DOHH2 (cell line): ENCODE data around the gene PROX2.

Source experiments
- H3F3A ChIP-seq: fragments of 200-600 bp; sonication (generic), shearing (Covaris generic); 2 replicates; pipeline ENCODE4 v1.6.0; 2016; ENCODE audit warnings: antibody characterized with exemption, mild to moderate bottlenecking; ENCODE audit not compliant: control insufficient read depth, insufficient read depth
- H3K27ac ChIP-seq: fragments of 200-600 bp; sonication (generic); 2 replicates; pipeline ENCODE4 v1.5.1; 2014; ENCODE audit warnings: low read depth, mild to moderate bottlenecking, low read length, moderate library complexity
- H3K27me3 ChIP-seq: fragments of 200-600 bp; sonication (generic); 2 replicates; pipeline ENCODE4 v1.6.1; 2014; ENCODE audit warnings: mild to moderate bottlenecking, low read length, mixed read lengths; ENCODE audit not compliant: control insufficient read depth
- H3K36me3 ChIP-seq: fragments of 200-600 bp; sonication (generic); 2 replicates; pipeline ENCODE4 v1.6.1; 2014; ENCODE audit warnings: mild to moderate bottlenecking, low read length, moderate library complexity, mixed read lengths; ENCODE audit not compliant: control insufficient read depth
- H3K4me1 ChIP-seq: fragments of 200-600 bp; sonication (generic); 2 replicates; pipeline ENCODE4 v1.6.1; 2014; ENCODE audit warnings: mild to moderate bottlenecking, low read length, mixed read lengths; ENCODE audit not compliant: control insufficient read depth
- H3K4me2 ChIP-seq: fragments of 200-600 bp; sonication (generic); 2 replicates; pipeline ENCODE4 v1.6.0; 2014; ENCODE audit warnings: mild to moderate bottlenecking, low read length, moderate library complexity
- H3K4me3 ChIP-seq: fragments of 200-600 bp; sonication (generic); 2 replicates; pipeline ENCODE4 v1.5.1; 2014; ENCODE audit warnings: mild to moderate bottlenecking, low read length, mixed read lengths
- H3K79me2 ChIP-seq: fragments of 200-600 bp; sonication (generic); 2 replicates; pipeline ENCODE4 v1.6.1; 2014; ENCODE audit warnings: mild to moderate bottlenecking, low read length, mixed read lengths; ENCODE audit not compliant: control insufficient read depth
- H3K9me2 ChIP-seq: fragments of 200-600 bp; sonication (generic); replicated peaks from 2 replicates; pipeline ENCODE4 v1.6.1; 2014; ENCODE audit warnings: mild to moderate bottlenecking, low read length, mixed read lengths; ENCODE audit not compliant: control insufficient read depth
- H3K9me3 ChIP-seq: fragments of 200-600 bp; sonication (generic); 2 replicates; pipeline ENCODE4 v1.6.1; 2014; ENCODE audit warnings: antibody characterized with exemption, low read length, mixed read lengths; ENCODE audit not compliant: control insufficient read depth, insufficient read depth
- H4K20me1 ChIP-seq: fragments of 200-600 bp; sonication (generic); 2 replicates; pipeline ENCODE4 v1.6.0; 2014; ENCODE audit warnings: low read depth, mild to moderate bottlenecking, antibody characterized with exemption, low read length, moderate library complexity; ENCODE audit not compliant: control insufficient read depth, insufficient read depth
- CTCF ChIP-seq: fragments of 200-600 bp; sonication (generic); IDR thresholded peaks from one replicate; pipeline ENCODE4 v1.5.1; 2014; ENCODE audit warnings: antibody characterized with exemption, mild to moderate bottlenecking, low read depth, low read length; ENCODE audit not compliant: poor library complexity, severe bottlenecking
- EZH2phosphoT487 ChIP-seq: fragments of 200-600 bp; sonication (generic); IDR thresholded peaks from 2 replicates; pipeline ENCODE4 v1.6.1; 2017; ENCODE audit warnings: borderline replicate concordance, mild to moderate bottlenecking, antibody characterized with exemption, low read length, moderate library complexity, mixed read lengths

PROX2 gene

GRCh38 chr14:74913393-74913910 lies 37.5 kb upstream of the PROX2 start:
- Histone ChIP-seq H3K27me3 (no peaks in the 10 kb centered on the region), H3F3A (no peaks in the 10 kb centered on the region), H3K79me2 (no peaks in the 10 kb centered on the region)

DNA sequence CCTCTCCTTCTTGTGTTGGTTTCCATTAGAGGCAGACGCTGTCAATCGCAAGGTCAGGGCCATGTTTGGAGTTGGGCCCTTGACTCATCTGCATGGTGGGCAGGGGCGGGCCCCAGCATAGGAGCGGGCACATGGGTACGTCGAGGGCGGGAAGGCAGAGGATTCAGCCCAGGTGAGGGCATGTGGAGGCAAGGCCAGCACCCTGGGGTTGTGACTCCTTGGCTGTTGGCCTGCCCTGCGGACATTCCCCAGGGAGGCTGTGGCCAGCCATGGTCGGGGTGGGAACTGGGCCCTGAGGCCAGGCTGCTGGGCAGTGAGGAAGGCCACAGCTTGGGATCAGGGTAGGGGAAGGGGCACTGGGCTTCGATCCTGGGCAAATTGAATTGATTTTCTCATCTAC lies 36.9 kb upstream of the PROX2 start:
- Histone ChIP-seq H3K79me2 (no peaks in the 10 kb centered on the region), H3F3A (0 out of 2 replicates have a peak, but pooled peaks cover under 1% of the 10 kb centered on the region), H3K9me3 (no peaks in the 10 kb centered on the region)

More at GRCh38 chr14:74913393-74913910, 37.5 kb upstream of the PROX2 start:
- H3K4me2 ChIP-seq, result no peak overlapping the region
- H3K36me3 ChIP-seq, result no peaks in the 10 kb centered on the region
- H3K4me3 ChIP-seq, result no peak overlapping the region
- H3K9me3 ChIP-seq, result no peaks in the 10 kb centered on the region
- TF ChIP-seq CTCF (no peak), EZH2phosphoT487 (no peak)
- H3K9me2 ChIP-seq, result no peaks in the 10 kb centered on the region
- no peaks in the 10 kb centered on the region for H4K20me1 ChIP-seq
- H3K4me1 ChIP-seq, result peaks cover 4% of the 10 kb centered on the region; the same call in 1 of the 2 replicates
- H3K27ac ChIP-seq, result no peak overlapping the region

DNA sequence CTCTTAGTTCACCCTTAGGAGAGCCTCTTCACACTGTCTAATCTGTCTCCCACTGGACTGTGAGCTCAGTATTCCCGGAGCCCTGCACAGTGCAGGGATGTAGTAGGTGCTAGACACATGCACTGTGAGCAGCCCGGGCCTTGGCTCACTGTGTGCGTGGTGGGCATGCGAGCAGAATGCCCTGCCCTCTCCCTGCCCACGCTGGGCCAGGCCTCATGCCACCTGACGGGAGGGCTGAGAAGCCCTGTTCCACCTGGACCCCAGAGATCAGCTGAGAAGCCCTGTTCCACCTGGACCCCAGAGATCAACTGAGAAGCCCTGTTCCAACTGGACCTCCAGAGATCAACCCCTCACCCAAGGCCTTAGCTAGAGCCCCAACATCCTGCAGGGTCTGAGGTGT lies 36.2 kb upstream of the PROX2 start:
- H3K36me3 ChIP-seq, result no peaks in the 10 kb centered on the region
- TF ChIP-seq CTCF (no peak), EZH2phosphoT487 (no peak)

More for the DNA sequence above, 36.9 kb upstream of the PROX2 start:
- H4K20me1 ChIP-seq, result no peaks in the 10 kb centered on the region
- TF ChIP-seq EZH2phosphoT487 (no peak), CTCF (no peak)
- no peak overlapping the region for H3K4me2 ChIP-seq
- H3K27me3 ChIP-seq, result no peaks in the 10 kb centered on the region
- peaks cover 4% of the 10 kb centered on the region; the same call in 1 of the 2 replicates for H3K4me1 ChIP-seq
- H3K9me2 ChIP-seq, result no peaks in the 10 kb centered on the region
- no peak overlapping the region for H3K27ac ChIP-seq
- no peak overlapping the region for H3K4me3 ChIP-seq
- no peaks in the 10 kb centered on the region for H3K36me3 ChIP-seq

More for the DNA sequence above, 36.2 kb upstream of the PROX2 start:
- no peaks in the 10 kb centered on the region for H3K9me3 ChIP-seq
- H3K4me2 ChIP-seq, result no peak overlapping the region
- peaks cover 6% of the 10 kb centered on the region; the same call in 1 of the 2 replicates for H3F3A ChIP-seq
- no peaks in the 10 kb centered on the region for H3K9me2 ChIP-seq
- no peak overlapping the region for H3K27ac ChIP-seq
- no peak overlapping the region for H3K4me3 ChIP-seq
- H3K79me2 ChIP-seq, result no peaks in the 10 kb centered on the region
- peaks cover 4% of the 10 kb centered on the region; the same call in 1 of the 2 replicates for H3K4me1 ChIP-seq
- no peaks in the 10 kb centered on the region for H4K20me1 ChIP-seq
- no peaks in the 10 kb centered on the region for H3K27me3 ChIP-seq
